Central memory CD8-positive, alpha-beta T cell (primary cell): ENCODE measurements around the gene SLC34A3.
"Not testable (repeated sequence)": the region's sequence is repeated elsewhere in the genome, so short reads cannot be mapped to it uniquely, and the experiment has no call there.

Experiments used
- ATAC-seq: fragments of 150-1000 bp; cut with Tn5 transposase; replicated peaks from 2 replicates; pipeline ENCODE4 v1.10.0; 2022; ENCODE audit warnings: mild to moderate bottlenecking, moderate FRiP score, moderate number of reproducible peaks; ENCODE audit not compliant: poor library complexity, severe bottlenecking; ENCODE audit errors: extremely low read depth
- DNase-seq, 2 donors: peaks; one replicate each; pipeline ENCODE4 v3.0.0; 2021; ENCODE audit warnings: low spot score in 2 of 2
- H3K27ac Mint-ChIP-seq: one replicate; pipeline ENCODE4 v1.8.0; 2022; ENCODE audit warnings: low read depth, mild to moderate bottlenecking, moderate library complexity, mixed read lengths
- H3K27me3 Mint-ChIP-seq: one replicate; pipeline ENCODE4 v1.8.0; 2022; ENCODE audit warnings: mixed read lengths
- H3K36me3 Mint-ChIP-seq: one replicate; pipeline ENCODE4 v1.8.0; 2022; ENCODE audit warnings: mild to moderate bottlenecking, moderate library complexity, mixed read lengths; ENCODE audit not compliant: insufficient read depth
- H3K4me1 Mint-ChIP-seq: one replicate; pipeline ENCODE4 v1.8.0; 2022; ENCODE audit warnings: mixed read lengths
- H3K4me3 Mint-ChIP-seq: one replicate; pipeline ENCODE4 v1.8.0; 2022; ENCODE audit warnings: mild to moderate bottlenecking, moderate library complexity, mixed read lengths
- H3K9me3 Mint-ChIP-seq: one replicate; pipeline ENCODE4 v1.8.0; 2022; ENCODE audit warnings: mixed read lengths

SLC34A3 gene

DNA sequence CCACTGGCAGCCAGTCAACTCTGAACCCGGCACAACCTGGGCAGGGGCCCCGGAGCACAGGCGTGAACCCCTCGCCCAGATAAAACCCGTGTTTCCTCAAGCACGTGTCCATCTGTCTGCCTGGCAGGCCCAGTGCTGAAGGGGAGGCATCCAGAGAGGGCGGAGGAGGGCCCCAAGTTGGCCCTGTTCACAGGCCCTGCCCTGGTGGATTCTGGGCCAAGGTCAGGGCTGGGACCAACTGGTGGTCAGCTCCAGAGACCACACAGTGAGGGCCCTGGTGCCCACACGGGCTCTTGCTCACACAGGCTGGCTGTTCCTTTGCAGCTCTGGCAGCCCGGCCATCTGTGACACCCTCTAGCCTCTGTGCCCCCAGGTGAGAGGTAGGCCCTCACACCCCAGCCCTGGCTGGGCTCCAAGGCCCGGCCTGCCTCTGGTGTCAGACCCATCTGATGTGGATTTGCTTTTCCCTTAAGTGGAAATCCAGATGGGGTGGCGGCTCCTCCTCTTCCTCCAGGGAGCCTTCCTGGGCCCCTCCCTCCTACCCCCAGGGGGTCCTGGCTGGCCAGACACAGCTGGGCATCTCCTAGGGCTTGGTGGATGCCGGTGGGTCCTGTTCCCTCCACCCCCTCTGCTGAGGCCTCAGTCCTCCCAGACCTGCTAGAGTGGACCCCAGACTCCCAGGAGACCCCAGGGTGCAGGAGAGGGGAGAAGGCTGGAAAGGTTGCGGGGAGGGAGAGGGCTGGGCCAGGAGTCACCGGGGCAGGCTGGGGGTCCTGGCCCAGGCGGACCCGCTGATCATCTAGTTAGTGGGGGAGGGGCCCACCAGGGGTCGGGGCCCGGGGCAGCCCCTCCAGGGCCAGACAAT lies 19.9 kb downstream of the SLC34A3 start:
- peaks cover 5% of the 10 kb centered on the region for H3K4me1 Mint-ChIP-seq
- H3K4me3 Mint-ChIP-seq: no peak overlapping the region
- H3K27me3 Mint-ChIP-seq: no peaks in the 10 kb centered on the region
- no peak for ATAC-seq
- H3K27ac Mint-ChIP-seq: no peak overlapping the region
- DNase-seq: no peak
- peaks cover 6% of the 10 kb centered on the region for H3K36me3 Mint-ChIP-seq
- no peaks in the 10 kb centered on the region for H3K9me3 Mint-ChIP-seq

DNA sequence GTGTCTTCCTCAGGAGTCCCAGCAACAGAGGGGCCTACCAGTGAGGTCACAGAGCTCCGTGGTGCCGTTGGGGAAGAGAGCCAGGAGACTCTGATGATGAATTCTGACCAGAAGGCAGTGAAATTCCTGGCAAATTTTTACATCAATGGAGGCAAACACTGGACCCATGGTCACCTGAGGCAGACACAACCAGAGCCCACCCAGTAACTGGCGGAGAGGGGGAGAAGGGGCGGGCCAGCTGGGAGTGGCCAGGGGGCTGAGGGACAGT lies 20.4 kb downstream of the SLC34A3 start, which contains the start of gene STPG3:
TSS of gene STPG3 (plus strand) at position 93 of the 268 bp plus-strand sequence. CDS start at position 94, 1 bp downstream.
- no peak for ATAC-seq
- Mint-ChIP-seq H3K9me3 (no peaks in the 10 kb centered on the region), H3K27me3 (no peaks in the 10 kb centered on the region), H3K36me3 (peaks cover 12% of the 10 kb centered on the region), H3K4me3 (no peak within 1 kb of the TSS), H3K27ac (no peak within 1 kb of the TSS), H3K4me1 (peaks cover 10% of the 10 kb centered on the region)
- no peak for DNase-seq

DNA sequence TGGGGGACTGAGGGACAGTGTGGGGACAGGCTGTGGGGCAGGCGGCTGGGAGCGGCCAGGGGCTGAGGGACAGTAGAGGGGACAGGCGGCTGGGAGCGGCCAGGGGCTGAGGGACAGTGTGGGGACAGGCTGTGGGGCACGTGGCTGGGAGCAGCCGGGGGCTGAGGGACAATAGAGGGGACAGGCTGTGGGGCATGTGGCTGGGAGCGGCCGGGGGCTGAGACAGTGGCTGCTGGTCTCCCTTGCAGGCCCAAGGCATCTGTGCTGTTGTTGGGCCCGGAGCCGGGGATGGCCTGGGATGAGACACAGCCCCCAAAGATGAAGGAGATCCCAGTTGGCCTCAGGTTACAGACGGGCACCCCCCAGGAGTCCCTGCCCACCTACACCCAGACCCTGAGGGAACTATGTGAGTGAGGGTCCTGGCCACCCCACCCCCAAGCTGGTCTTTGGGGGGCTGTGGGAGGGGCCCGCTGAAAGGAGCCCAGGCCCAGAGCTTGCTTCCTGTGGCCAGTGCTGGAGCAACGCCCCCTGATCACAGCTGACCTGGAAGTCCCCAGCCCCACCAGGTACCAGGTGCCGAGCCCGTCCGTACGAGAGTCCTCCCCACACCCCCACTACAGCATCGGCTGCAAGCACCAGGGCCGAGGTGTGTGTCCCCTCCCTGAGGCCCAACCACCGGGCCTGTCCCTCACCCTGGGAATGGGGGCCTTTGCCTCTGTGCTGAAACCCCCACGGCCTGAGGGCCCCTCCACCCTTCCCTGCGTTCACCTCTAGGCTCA lies 21.0 kb downstream of the SLC34A3 start:
- Mint-ChIP-seq H3K9me3 (no peaks in the 10 kb centered on the region), H3K4me1 (peaks cover 15% of the 10 kb centered on the region), H3K27ac (no peak overlapping the region), H3K4me3 (no peak overlapping the region), H3K36me3 (peaks cover 14% of the 10 kb centered on the region), H3K27me3 (no peaks in the 10 kb centered on the region)
- no peak for ATAC-seq
- DNase-seq: no peak

DNA sequence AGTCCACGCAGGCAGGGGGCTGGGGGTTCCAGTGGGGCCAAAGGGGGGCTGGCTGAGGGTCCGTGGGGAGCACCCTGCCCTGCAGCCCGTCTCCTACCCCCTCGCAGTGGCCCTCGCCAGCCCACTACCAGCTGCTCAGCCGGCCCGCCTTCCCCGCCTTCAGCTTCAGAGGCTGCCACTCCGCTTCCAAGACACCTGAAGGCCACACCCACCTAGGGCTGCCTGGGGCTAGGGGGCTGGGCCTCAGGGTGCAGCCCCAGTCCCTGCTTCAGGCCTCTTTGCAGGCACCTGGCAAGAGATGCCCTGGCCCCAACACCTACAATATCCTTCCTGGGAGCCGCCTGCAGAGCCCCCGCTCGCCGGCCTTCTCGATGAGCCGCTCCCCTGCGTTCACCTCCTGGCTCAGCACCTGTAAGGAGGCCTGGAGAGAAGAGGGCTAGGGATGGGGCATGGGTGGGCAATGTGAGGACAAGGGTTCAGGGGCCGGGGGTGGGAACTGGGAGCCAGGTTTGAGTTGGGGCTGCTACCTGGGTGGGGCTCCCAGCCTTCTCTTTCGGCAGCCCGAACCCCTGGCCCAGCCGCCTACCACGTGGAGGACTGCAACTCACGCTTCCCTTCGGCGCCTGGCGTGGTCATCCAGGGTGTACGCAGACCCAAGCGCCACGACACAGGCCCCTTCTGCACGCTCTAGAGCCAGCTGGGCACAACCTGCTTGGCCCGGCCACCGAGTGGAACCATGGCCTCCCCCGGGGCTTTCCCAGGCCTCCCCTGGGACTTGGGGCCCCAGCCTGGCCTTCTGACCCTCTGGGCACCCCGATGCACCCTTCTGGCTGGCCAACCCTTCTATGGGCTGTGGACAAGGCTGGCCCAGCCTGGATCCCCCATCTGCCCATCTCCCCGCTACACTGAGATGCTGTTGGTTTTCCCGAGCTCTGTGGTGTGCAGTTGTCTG lies 22.1 kb downstream of the SLC34A3 start:
- H3K36me3 Mint-ChIP-seq: peaks cover 18% of the 10 kb centered on the region
- H3K4me1 Mint-ChIP-seq: peaks cover 15% of the 10 kb centered on the region
- ATAC-seq (no peak), DNase-seq (no peak)
- no peaks in the 10 kb centered on the region for H3K9me3 Mint-ChIP-seq
- no peak overlapping the region for H3K4me3 Mint-ChIP-seq
- H3K27ac Mint-ChIP-seq: no peak overlapping the region
- no peaks in the 10 kb centered on the region for H3K27me3 Mint-ChIP-seq

DNA sequence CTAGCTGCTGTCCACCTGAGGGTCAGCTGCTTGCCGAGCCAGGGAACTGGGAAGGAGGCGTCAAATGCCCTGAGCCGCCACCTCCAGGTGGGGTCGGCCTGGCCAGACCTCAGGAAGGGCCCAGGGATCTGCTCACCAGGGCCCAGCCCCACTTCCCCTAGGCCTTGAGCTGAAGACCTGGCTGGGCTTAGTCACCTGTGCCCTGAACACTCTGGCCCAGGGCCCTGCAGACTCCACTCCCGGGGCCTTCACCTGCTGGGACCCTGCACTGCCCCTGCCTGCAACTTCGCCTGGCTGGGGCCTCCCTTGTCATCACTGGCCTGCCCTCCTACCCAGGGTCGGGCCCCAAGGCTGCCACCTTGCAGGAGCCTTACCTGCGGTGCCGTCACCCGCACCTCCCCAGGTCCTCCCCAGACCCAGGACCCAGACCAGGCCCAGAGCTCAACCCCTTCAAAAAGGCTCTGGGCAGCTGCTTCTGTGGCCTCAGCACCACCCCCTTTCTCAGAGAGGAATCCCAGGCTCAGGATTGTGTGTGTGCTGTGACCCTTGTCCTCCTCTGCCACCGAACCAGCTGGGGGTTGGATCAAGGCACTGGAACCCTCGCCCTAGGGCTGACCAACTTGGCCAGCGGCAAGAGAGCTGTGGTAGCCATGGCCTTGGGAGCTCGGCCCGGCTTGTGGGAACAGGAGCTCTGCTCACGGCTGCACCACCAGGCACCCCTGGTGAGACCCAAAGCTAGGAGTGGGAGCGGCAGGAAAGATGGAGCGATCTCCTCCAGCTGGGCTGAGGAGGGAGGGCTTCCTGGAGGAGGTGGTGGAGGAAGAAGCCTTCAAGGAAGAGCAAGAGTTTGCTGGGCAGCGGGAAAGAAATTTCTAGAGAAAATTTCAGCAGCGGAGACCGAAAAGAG lies 23.3 kb downstream of the SLC34A3 start:
- no peaks in the 10 kb centered on the region for H3K9me3 Mint-ChIP-seq
- DNase-seq: no peak
- peaks cover 23% of the 10 kb centered on the region for H3K36me3 Mint-ChIP-seq
- H3K4me3 Mint-ChIP-seq: peak overlapping the region; percentile 87
- peaks cover 15% of the 10 kb centered on the region for H3K4me1 Mint-ChIP-seq
- ATAC-seq: no peak
- H3K27ac Mint-ChIP-seq: no peak overlapping the region
- no peaks in the 10 kb centered on the region for H3K27me3 Mint-ChIP-seq

DNA sequence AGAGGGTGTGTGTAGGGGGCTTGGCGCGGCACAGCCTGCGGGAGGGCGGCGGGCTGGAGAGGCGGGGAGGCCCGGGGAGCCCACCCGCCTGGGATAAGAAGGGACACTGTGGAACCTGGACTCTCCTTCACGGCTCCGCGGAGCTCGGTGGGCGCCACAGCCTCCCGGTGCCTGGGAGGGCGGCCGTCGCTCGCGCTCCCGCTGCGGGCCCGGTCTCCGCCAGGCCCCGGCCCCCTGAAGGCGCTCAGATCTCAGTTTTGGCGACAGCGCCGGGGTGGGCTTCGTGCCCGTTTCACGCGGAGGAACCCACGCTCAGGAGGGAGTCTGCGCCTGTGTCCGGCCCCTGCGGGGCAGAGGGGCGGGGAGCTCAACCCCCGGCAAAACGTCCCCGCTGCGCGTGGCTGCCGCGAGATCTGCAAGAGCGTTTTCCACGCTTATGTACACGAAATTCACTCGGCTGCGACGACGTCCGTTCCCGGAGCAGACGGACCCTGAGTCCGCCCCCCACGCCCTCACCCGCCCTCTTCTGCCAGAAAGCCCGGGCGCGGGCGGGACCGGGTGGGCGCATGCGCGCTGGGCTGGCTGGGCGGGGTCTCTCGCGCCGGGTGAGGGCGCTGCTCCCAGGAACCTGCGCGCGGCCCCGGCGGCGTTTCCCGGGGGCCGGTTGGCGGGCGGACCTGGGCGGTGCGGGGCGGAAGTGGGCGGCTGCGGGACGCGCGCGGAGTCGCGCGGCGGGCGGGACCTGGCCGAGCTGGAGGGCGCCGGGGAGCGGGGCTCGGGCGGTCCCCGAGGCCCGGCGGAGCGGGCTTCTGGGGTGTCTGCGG lies 24.1 kb downstream of the SLC34A3 start, which contains the start of gene NELFB:
TSS of gene NELFB (plus strand) at position 704 of the 824 bp plus-strand sequence.
- Mint-ChIP-seq H3K27ac (peak within 1 kb of the TSS; percentile 59), H3K9me3 (no peaks in the 10 kb centered on the region), H3K4me3 (peak within 1 kb of the TSS; percentile 87), H3K4me1 (peaks cover 15% of the 10 kb centered on the region), H3K27me3 (no peaks in the 10 kb centered on the region), H3K36me3 (peaks cover 27% of the 10 kb centered on the region)
- DNase-seq: peak; percentile 90 to 96
- peak; percentile 86 for ATAC-seq

DNA sequence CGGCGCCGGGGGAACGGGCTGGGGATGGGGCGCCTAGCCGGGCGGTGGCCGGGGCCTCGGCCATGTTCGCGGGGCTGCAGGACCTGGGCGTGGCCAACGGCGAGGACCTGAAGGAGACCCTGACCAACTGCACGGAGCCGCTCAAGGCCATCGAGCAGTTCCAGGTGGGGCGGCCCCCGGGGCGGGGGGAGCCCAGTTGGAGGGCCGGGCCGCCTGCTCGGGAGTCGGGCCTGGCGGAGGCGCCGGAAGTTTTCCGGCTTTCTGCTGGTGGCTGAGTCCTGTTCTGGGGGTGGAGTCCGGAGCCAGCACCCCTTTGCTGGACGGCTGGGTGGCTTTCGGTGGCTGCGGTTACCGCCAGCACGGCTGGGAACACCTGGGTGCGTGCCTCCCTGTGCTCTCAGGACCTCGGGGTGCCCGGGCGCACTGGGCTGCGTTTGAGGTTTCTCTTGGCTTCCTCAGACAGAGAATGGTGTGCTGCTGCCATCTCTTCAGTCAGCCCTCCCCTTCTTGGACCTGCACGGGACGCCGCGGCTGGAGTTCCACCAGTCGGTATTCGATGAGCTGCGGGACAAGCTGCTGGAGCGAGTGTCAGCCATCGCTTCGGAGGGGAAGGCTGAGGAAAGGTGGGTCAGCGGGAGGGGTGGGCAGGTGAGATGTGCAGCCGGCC lies 24.9 kb downstream of the SLC34A3 start:
- ATAC-seq (peak; percentile 34), DNase-seq (peak in 1 of 2 donors; percentile 28)
- peak overlapping the region; percentile 87 for H3K4me3 Mint-ChIP-seq
- peak overlapping the region; percentile 59 for H3K27ac Mint-ChIP-seq
- H3K4me1 Mint-ChIP-seq: peaks cover 15% of the 10 kb centered on the region
- H3K36me3 Mint-ChIP-seq: peaks cover 27% of the 10 kb centered on the region
- no peaks in the 10 kb centered on the region for H3K9me3 Mint-ChIP-seq
- H3K27me3 Mint-ChIP-seq: no peaks in the 10 kb centered on the region

DNA sequence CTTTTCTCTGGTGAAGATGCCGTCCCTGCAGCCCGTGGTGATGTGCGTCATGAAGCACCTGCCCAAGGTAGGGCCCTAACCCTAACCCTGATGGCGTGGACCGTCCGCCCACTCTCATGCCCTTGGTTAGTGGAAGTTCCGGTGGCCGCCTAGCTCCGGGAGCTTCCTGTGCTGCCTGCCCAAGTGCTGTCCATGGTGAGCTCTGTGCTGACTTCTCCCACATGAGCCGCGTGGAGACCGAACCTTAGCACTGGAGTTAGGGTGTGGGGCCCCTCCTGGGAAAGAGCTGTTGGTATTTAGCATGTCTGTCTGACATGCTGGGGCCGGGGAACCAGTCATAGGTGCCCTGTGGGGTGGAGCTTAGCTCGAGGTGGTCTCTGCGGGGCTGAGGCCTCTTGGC lies 25.7 kb downstream of the SLC34A3 start:
- no peak for ATAC-seq
- H3K9me3 Mint-ChIP-seq: no peaks in the 10 kb centered on the region
- no peaks in the 10 kb centered on the region for H3K27me3 Mint-ChIP-seq
- peaks cover 28% of the 10 kb centered on the region for H3K36me3 Mint-ChIP-seq
- H3K4me3 Mint-ChIP-seq: peak overlapping the region; percentile 87
- peaks cover 15% of the 10 kb centered on the region for H3K4me1 Mint-ChIP-seq
- no peak overlapping the region for H3K27ac Mint-ChIP-seq
- DNase-seq: no peak

DNA sequence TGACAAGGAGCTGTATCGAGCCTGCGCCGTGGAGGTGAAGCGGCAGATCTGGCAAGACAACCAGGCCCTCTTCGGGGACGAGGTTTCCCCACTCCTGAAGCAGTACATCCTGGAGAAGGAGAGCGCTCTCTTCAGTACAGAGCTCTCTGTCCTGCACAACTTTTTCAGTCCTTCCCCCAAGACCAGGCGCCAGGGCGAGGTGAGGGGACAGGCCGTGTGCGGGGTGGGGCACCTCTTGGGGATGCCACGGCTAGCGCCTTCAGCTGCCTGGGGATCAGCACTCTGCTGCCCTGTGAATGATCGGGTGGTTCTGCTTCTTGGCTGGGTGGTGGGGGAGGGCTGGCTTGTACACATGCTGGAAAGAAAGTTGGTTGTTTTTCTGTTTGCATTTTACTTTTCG lies 26.2 kb downstream of the SLC34A3 start:
- H3K9me3 Mint-ChIP-seq: no peaks in the 10 kb centered on the region
- ATAC-seq (no peak), DNase-seq (no peak)
- H3K27ac Mint-ChIP-seq: no peak overlapping the region
- peaks cover 29% of the 10 kb centered on the region for H3K36me3 Mint-ChIP-seq
- peak overlapping the region; percentile 87 for H3K4me3 Mint-ChIP-seq
- peaks cover 19% of the 10 kb centered on the region for H3K4me1 Mint-ChIP-seq
- no peaks in the 10 kb centered on the region for H3K27me3 Mint-ChIP-seq

DNA sequence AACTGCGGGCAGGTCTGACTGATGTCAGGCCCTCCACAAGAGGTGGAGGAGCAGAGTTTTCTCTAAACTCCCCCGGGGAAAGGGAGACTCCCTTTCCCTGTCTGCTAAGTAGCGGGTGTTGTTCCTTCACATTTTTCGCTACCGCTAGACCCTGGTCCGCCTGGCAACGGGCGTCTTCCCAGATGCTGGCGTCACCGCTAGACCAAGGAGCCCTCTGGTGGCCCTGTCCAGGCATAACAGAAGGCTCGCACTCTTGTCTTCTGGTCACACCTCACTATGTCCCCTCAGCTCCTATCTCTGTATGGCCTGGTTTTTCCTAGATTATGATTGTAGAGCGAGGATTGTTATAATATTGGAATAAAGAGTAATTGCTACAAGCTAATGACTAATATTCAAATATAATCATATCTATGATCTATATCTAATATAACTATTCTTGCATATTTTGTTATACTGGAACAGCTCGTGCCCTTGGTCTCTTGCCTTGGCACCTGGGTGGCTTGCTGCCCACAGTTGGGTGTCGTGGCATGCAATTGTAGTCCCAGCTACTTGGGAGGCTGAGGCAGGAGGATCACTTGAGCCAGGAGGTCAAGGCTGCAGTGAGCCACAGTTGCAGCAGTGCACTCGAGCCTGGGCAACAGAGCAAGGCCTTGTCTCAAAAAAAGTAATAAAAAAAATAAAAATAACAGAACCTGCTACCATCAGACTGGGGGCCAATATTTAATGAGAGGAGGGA lies 31.6 kb downstream of the SLC34A3 start:
- not testable (repeated sequence) for H3K4me1 Mint-ChIP-seq, DNase-seq, H3K9me3 Mint-ChIP-seq, H3K27ac Mint-ChIP-seq, H3K27me3 Mint-ChIP-seq, ATAC-seq, H3K4me3 Mint-ChIP-seq
- H3K36me3 Mint-ChIP-seq: peaks cover 18% of the 10 kb centered on the region
